GM12878 (cell line): ENCODE results near the gene NAP1L5. TPM values are rescaled to one million over a fixed set of nuclear protein-coding genes. Genes with fewer than 3 reads are reported as not detected.

ENCODE experiments used
- ATAC-seq: fragments of 200-7000 bp; cut with Tn5 transposase; 3 replicates; pipeline ENCODE4 v1.9.1; 2020; ENCODE audit warnings: mild to moderate bottlenecking, moderate library complexity
- BruUV-seq: library from RNA; stranded (reverse); fragments of 400-500 nt; replicated peaks from 2 replicates; lab custom pipeline; 2021; lab: Mats Ljungman, UMichigan
- CTCF ChIA-PET: fragments of 300-600 bp; sonication (Branson Sonifier 250); formaldehyde crosslinking; extraction: SDS; loops from one replicate; lab custom pipeline; 2021; ENCODE audit warnings: inconsistent platforms; lab: Yijun Ruan, JAX
- POLR2A ChIA-PET: fragments of 350-600 bp; formaldehyde crosslinking; extraction: SDS; loops from one replicate; lab custom pipeline; 2021; ENCODE audit warnings: inconsistent platforms; lab: Charles Lee
- RAD21 ChIA-PET: fragments of 300-600 bp; sonication (Branson Sonifier 250); formaldehyde crosslinking; loops from one replicate; lab custom pipeline; 2023; ENCODE audit warnings: antibody characterized with exemption; ENCODE audit not compliant: unreplicated experiment; lab: Charles Lee
- SMC1A ChIA-PET: fragments of 300-600 bp; sonication (Branson Sonifier 250); formaldehyde crosslinking; loops from one replicate; lab custom pipeline; 2023; ENCODE audit not compliant: unreplicated experiment, uncharacterized antibody; lab: Charles Lee
- DNase-seq: peaks from one replicate; pipeline ENCODE4 v3.0.0-alpha.2; 2011; ENCODE audit warnings: low read depth, low spot score
- FAIRE-seq: peaks from 3 replicates; lab custom pipeline; 2011; peaks lifted over from hg19 to GRCh38; lab: Jason Lieb, UNC
- H2AFZ ChIP-seq: 2 replicates; pipeline ENCODE4 v1.6.0; 2011; ENCODE audit warnings: low read depth, low read length, control low read depth; ENCODE audit not compliant: control insufficient read depth
- H3K27ac ChIP-seq: 2 replicates; pipeline ENCODE4 v1.5.1; 2011; ENCODE audit warnings: control low read depth; ENCODE audit not compliant: control insufficient read depth, insufficient read depth
- H3K27me3 ChIP-seq, 2 experiments: replicated peaks in 1 of 2; 2 replicates each; pipeline versions ENCODE4 v1.6.0 to v1.6.1; 2011; ENCODE audit warnings: low read length in 1 of 2; ENCODE audit not compliant: control insufficient read depth in 2 of 2, insufficient read depth in 2 of 2
- H3K36me3 ChIP-seq, 2 experiments: 2 replicates each; pipeline ENCODE4 v1.5.1; 2011; ENCODE audit warnings: low read length in 1 of 2; ENCODE audit not compliant: control insufficient read depth in 2 of 2, insufficient read depth in 2 of 2
- H3K4me1 ChIP-seq: 2 replicates; pipeline ENCODE4 v1.6.1; 2011; ENCODE audit warnings: mild to moderate bottlenecking, low read length, moderate library complexity, mixed read lengths; ENCODE audit not compliant: control insufficient read depth, insufficient read depth
- H3K4me2 ChIP-seq: 2 replicates; pipeline ENCODE4 v1.6.0; 2011; ENCODE audit warnings: control low read depth; ENCODE audit not compliant: control insufficient read depth, insufficient read depth
- H3K4me3 ChIP-seq: fragments of 200-600 bp; sonication (generic); 2 replicates; pipeline ENCODE4 v1.5.1; 2016
- H3K79me2 ChIP-seq: 2 replicates; pipeline ENCODE4 v1.6.0; 2011; ENCODE audit warnings: low read length; ENCODE audit not compliant: control insufficient read depth, insufficient read depth
- H3K9ac ChIP-seq: 2 replicates; pipeline ENCODE4 v1.8.0; 2011; ENCODE audit warnings: low read length, control low read depth, mixed read lengths; ENCODE audit not compliant: control insufficient read depth, insufficient read depth
- H3K9me3 ChIP-seq: replicated peaks from 3 replicates; pipeline ENCODE4 v1.5.1; 2011; ENCODE audit warnings: mild to moderate bottlenecking, low read length; ENCODE audit not compliant: control insufficient read depth, insufficient read depth
- H4K20me1 ChIP-seq: 2 replicates; pipeline ENCODE4 v1.6.0; 2011; ENCODE audit not compliant: control insufficient read depth, insufficient read depth
- BMI1 ChIP-seq: fragments of 450-650 bp; IDR thresholded peaks from 2 replicates; pipeline ENCODE4 v1.6.1; 2016; ENCODE audit warnings: mild to moderate bottlenecking, moderate library complexity, borderline replicate concordance
- CBX3 ChIP-seq: fragments of 200-600 bp; sonication (generic); IDR thresholded peaks from 2 replicates; pipeline ENCODE4 v1.6.1; 2016; ENCODE audit warnings: low read depth, borderline replicate concordance
- FOXM1 ChIP-seq: IDR thresholded peaks from 2 replicates; pipeline ENCODE4 v1.6.1; 2012; ENCODE audit warnings: low read depth, mild to moderate bottlenecking, inconsistent platforms, low read length, moderate library complexity
- HDAC6 ChIP-seq: fragments of 200-600 bp; sonication (generic); IDR thresholded peaks from one replicate; pipeline ENCODE4 v1.8.0; 2017; ENCODE audit warnings: antibody characterized with exemption; ENCODE audit not compliant: unreplicated experiment
- IKZF2 ChIP-seq, 2 experiments: fragments of 450-650 bp; IDR thresholded peaks; 2 replicates each; pipeline ENCODE4 v1.6.1; 2017; ENCODE audit warnings: mild to moderate bottlenecking in 2 of 2, moderate library complexity in 2 of 2
- JUNB ChIP-seq: IDR thresholded peaks from 2 replicates; pipeline ENCODE4 v1.6.1; 2016; ENCODE audit warnings: antibody characterized with exemption, mild to moderate bottlenecking
- KAT2A ChIP-seq: conservative IDR thresholded peaks from 2 replicates; pipeline ENCODE4 v1.6.1; 2011; ENCODE audit warnings: low read depth, low read length; ENCODE audit not compliant: control insufficient read depth
- MEF2B ChIP-seq: fragments of 450-650 bp; IDR thresholded peaks from 2 replicates; pipeline ENCODE4 v1.6.1; 2018; ENCODE audit warnings: mild to moderate bottlenecking, moderate library complexity; ENCODE audit not compliant: partially characterized antibody, poor library complexity, severe bottlenecking
- MYB ChIP-seq: fragments of 150-350 bp; IDR thresholded peaks from 2 replicates; pipeline ENCODE4 v1.6.1; 2014; ENCODE audit warnings: mild to moderate bottlenecking, low read depth, low read length, borderline replicate concordance
- NBN ChIP-seq: fragments of 450-650 bp; IDR thresholded peaks from 2 replicates; pipeline ENCODE4 v1.6.1; 2016
- NFIC ChIP-seq: IDR thresholded peaks from 2 replicates; pipeline ENCODE4 v1.6.1; 2012; ENCODE audit warnings: low read depth, mild to moderate bottlenecking, inconsistent platforms, low read length, moderate library complexity
- NFXL1 ChIP-seq: fragments of 450-650 bp; IDR thresholded peaks from 2 replicates; pipeline ENCODE4 v1.6.1; 2017; ENCODE audit warnings: antibody characterized with exemption, mild to moderate bottlenecking, borderline replicate concordance
- PAX8 ChIP-seq: fragments of 450-650 bp; IDR thresholded peaks from 2 replicates; pipeline ENCODE4 v1.6.1; 2017; ENCODE audit warnings: mild to moderate bottlenecking, moderate library complexity
- POLR2AphosphoS5 ChIP-seq: IDR thresholded peaks from 2 replicates; pipeline ENCODE4 v1.6.1; 2011; ENCODE audit warnings: mild to moderate bottlenecking, low read length, inconsistent platforms
- RAD51 ChIP-seq: fragments of 450-650 bp; IDR thresholded peaks from 2 replicates; pipeline ENCODE4 v1.6.1; 2016; ENCODE audit warnings: moderate library complexity, mild to moderate bottlenecking, inconsistent platforms
- RFX5 ChIP-seq: IDR thresholded peaks from 2 replicates; pipeline ENCODE4 v1.6.1; 2011; ENCODE audit warnings: low read depth, low read length, improper control_type of control experiment
- SMAD1 ChIP-seq: fragments of 450-650 bp; IDR thresholded peaks from 2 replicates; pipeline ENCODE4 v1.6.1; 2018; ENCODE audit warnings: mild to moderate bottlenecking, low read depth; ENCODE audit not compliant: partially characterized antibody
- SPI1 ChIP-seq: IDR thresholded peaks from 2 replicates; pipeline ENCODE4 v1.6.1; 2011; ENCODE audit warnings: low read depth, mild to moderate bottlenecking, low read length, moderate library complexity, borderline replicate concordance; ENCODE audit not compliant: insufficient read depth
- ZNF217 ChIP-seq: fragments of 450-650 bp; IDR thresholded peaks from 2 replicates; pipeline ENCODE4 v1.6.1; 2017; ENCODE audit warnings: antibody characterized with exemption, mild to moderate bottlenecking
- ZNF24 ChIP-seq: fragments of 450-650 bp; IDR thresholded peaks from 2 replicates; pipeline ENCODE4 v1.6.1; 2017; ENCODE audit warnings: antibody characterized with exemption, mild to moderate bottlenecking
- WGBS: methylation state at CpG from one replicate; pipeline ENCODE4 v1.1.6; 2016; ENCODE audit warnings: low lambda C conversion rate; ENCODE audit not compliant: insufficient replicate concordance, insufficient coverage; ENCODE audit errors: missing lambda C conversion rate; 5-methylcytosine and 5-hydroxymethylcytosine counted together
- in situ Hi-C: fragments of 300-500 bp; cut with MboI; formaldehyde crosslinking; loops from 9 replicates; pipeline ENCODE4 v1.14.3; 2018; ENCODE audit warnings: mixed read lengths
- intact Hi-C: fragments of 100-400 bp; cut with micrococcal nuclease; formaldehyde crosslinking; loops from one replicate; pipeline ENCODE4 v1.14.2; 2022; ENCODE audit not compliant: unreplicated experiment
- polyA plus RNA-seq, 11 experiments: library from polyadenylated mRNA; depleted of rRNA in 4 of 11; unstranded in 6 of 11; stranded (reverse) in 5 of 11; fragments of >200 nt; fragmentation: Nextera tagmentation in 4 of 11; fragmentation: Illumina TruSeq in 1 of 11; extraction: Ambion mirVana in 4 of 11; extraction: Trizol in 1 of 11; gene quantifications; 1 replicate in 1 of 11; 2 replicates in 10 of 11; pipeline versions ENCODE4 v1.2.1 to v1.2.3, GENCODE V29; 2011 to 2016; ENCODE audit warnings: inconsistent platforms in 2 of 11, missing spikeins in 2 of 11, low read depth in 1 of 11
- total RNA-seq, 4 experiments: library from RNA; depleted of rRNA in 3 of 4; stranded (reverse); fragments of >200 nt in 3 of 4; fragmentation: Illumina TruSeq in 1 of 4; extraction: Trizol in 1 of 4; gene quantifications; 2 replicates each; pipeline versions ENCODE4 v1.2.1 to v1.2.3, GENCODE V29; 2013 to 2021
- TF ChIP-seq, protein P1 (sequence below): IDR thresholded peaks from 2 replicates; pipeline ENCODE4 v1.6.1; 2012; ENCODE audit warnings: low read depth, low read length, improper control_type of control experiment

NAP1L5 gene
- total and polyA plus RNA-seq, 10 of the 15 experiments (the other 5 are each of a cell fraction or from before 2014, with no cell fraction given) = 2.1 to 5.3 (median 3.7) TPM

DNA sequence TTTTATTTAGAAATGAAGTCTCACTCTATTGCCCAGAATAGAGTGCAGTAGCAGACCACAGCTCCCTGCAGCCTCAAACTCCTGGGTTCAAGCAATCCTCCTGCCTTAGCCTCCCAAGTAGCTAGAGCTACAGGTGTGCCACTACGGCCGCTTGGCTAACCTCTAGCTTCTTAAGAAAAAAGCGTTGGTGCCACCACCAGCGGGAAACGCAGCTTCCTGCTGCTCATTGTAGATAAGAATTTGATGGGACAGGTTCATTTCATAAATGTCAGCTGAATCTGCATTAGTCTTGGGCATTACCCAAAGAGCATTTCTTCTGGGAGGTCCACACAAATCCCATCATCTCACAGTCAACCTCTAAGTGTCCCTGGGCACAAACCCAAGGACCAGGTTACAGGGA lies 33.2 kb upstream of the NAP1L5 start:
- no peak overlapping the region for H3K4me3 ChIP-seq
- H3K4me1 ChIP-seq = no peaks in the 10 kb centered on the region
- FAIRE-seq (no peak), DNase-seq (no peak), ATAC-seq (no peak)
- TF ChIP-seq HDAC6 (no peak), BMI1 (no peak), SMAD1 (no peak), SPI1 (no peak), JUNB (no peak), NFIC (no peak)
- no peaks in the 10 kb centered on the region for H4K20me1 ChIP-seq
- 93% methylated on average over 5 of the region's 5 CpGs for WGBS
- no peaks in the 10 kb centered on the region for H3K36me3 ChIP-seq
- CTCF ChIA-PET = interaction anchor here (1.9 kb wide), 1 partner anchor 191 kb away, joined by 7 read pairs; no protein-coding TSS in a partner anchor
- no peaks in the 10 kb centered on the region for H3K79me2 ChIP-seq
- intact Hi-C loops (no loop called here), in situ Hi-C loops (no loop called here)
- SMC1A ChIA-PET = interaction anchor here (1.2 kb wide), 1 partner anchor 88 kb away, joined by 3 read pairs; no protein-coding TSS in a partner anchor
- H3K4me2 ChIP-seq = no peak overlapping the region
- BruUV-seq = no TSS peak
- RAD21 ChIA-PET = no interaction called here
- H3K27me3 ChIP-seq = no peaks in the 10 kb centered on the region
- H3K27ac ChIP-seq = no peak overlapping the region
- H3K9ac ChIP-seq = no peak overlapping the region
- no peak overlapping the region for H2AFZ ChIP-seq
- POLR2A ChIA-PET = no interaction called here
- H3K9me3 ChIP-seq = no peaks in the 10 kb centered on the region

- POLR2A ChIA-PET = no interaction called here
- Histone ChIP-seq H2AFZ (no peak overlapping the region), H3K79me2 (no peaks in the 10 kb centered on the region), H3K27ac (no peak overlapping the region), H3K4me3 (no peak overlapping the region), H4K20me1 (no peaks in the 10 kb centered on the region), H3K9me3 (no peaks in the 10 kb centered on the region), H3K4me2 (no peak overlapping the region), H3K9ac (no peak overlapping the region), H3K4me1 (no peaks in the 10 kb centered on the region), H3K36me3 (no peaks in the 10 kb centered on the region), H3K27me3 (no peaks in the 10 kb centered on the region)
- no TSS peak for BruUV-seq
- DNase-seq (no peak), FAIRE-seq (no peak), ATAC-seq (no peak)
- WGBS = 76% methylated on average over 6 of the region's 6 CpGs
- SMC1A ChIA-PET = no interaction called here
- intact Hi-C loops (no loop called here), in situ Hi-C loops (no loop called here)
- RAD21 ChIA-PET = interaction anchor here (0.7 kb wide), 1 partner anchor 89 kb away, joined by 7 read pairs; no protein-coding TSS in a partner anchor
- CTCF ChIA-PET = no interaction called here
- TF ChIP-seq, protein P1, sequence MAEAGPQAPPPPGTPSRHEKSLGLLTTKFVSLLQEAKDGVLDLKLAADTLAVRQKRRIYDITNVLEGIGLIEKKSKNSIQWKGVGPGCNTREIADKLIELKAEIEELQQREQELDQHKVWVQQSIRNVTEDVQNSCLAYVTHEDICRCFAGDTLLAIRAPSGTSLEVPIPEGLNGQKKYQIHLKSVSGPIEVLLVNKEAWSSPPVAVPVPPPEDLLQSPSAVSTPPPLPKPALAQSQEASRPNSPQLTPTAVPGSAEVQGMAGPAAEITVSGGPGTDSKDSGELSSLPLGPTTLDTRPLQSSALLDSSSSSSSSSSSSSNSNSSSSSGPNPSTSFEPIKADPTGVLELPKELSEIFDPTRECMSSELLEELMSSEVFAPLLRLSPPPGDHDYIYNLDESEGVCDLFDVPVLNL = no peak
- TF ChIP-seq MEF2B = no peak
- TF ChIP-seq POLR2AphosphoS5 = no peak
- TF ChIP-seq RAD51 = no peak
- no peak for TF ChIP-seq ZNF217
- TF ChIP-seq NFXL1 = no peak
- no peak for TF ChIP-seq PAX8
- no peak for TF ChIP-seq ZNF24
- TF ChIP-seq CBX3 = no peak
- no peak for TF ChIP-seq MYB
- TF ChIP-seq IKZF2 (IDR thresholded peaks at IDR 0.05) = no peak
- no peak for TF ChIP-seq KAT2A
- no peak for TF ChIP-seq FOXM1
- no peak for TF ChIP-seq RFX5
- no peak for TF ChIP-seq NBN
Measured at GRCh38 chr4:88729146-88729760, 31.6 kb upstream of the NAP1L5 start.
